Heart left ventricle (tissue), 13 donors: ENCODE data around the gene NKAPL.

Source experiments
- CTCF ChIP-seq, 12 donors: fragments of 200-600 bp; sonication (generic) in 4 of 12; IDR thresholded peaks; one replicate each; pipeline versions ENCODE4 v1.5.0 to v1.8.0; 2018 to 2022; ENCODE audit warnings: antibody characterized with exemption in 12 of 12, mild to moderate bottlenecking in 5 of 12
- POLR2A ChIP-seq, 2 donors: fragments of 450-650 bp; IDR thresholded peaks; one replicate each; pipeline ENCODE4 v1.6.1; 2017; ENCODE audit warnings: antibody characterized with exemption in 2 of 2, mild to moderate bottlenecking in 2 of 2, moderate library complexity in 2 of 2
- donor health status: ischemic (EF 13 %, LVEDD 7.1; RV severe dilation, severe dysfunction).
- donor health status: DM: no; HTN: yes; CAD: no.
- donor health status: DM: no; HTN: no; CAD: no.
- donor health status: ischemic (EF 25% LVEDD 6.9; RV normal size, moderate dysfunction).
- donor health status: ischemic (EF 25% LVEDD 5.7; RV mildly dilated, moderate dysfunction).
- donor health status: ischemic (EF 35%, LVEDD 5.7; RV mildly dilated, moderate dysfunction).
- donor health status: nonischemic (EF 11% LVEDD 7.7; RV severe dilation, severe dysfunction).
- donor health status: DM: yes; HTN: yes; CAD: no.
- donor health status: PGD.
- donor health status: ischemic (EF 29% LVEDD 5.4; RV normal size, mild dysfunction).
- donor health status: nonischemic (EF 23%, LVEDD 6.1; RV moderate dilation, normal function).

- TF ChIP-seq CTCF (IDR thresholded peaks at IDR 0.05) = no peak
- no peak for TF ChIP-seq POLR2A (IDR thresholded peaks at IDR 0.05)
Observed at GRCh38 chr6:28258877-28259777, at the start of gene NKAPL.
